Amygdala (tissue), 56 donors: Measurements from ENCODE around the gene CAMK2N1.
"Not testable (repeated sequence)": the region's sequence is repeated elsewhere in the genome, so short reads cannot be mapped to it uniquely, and the experiment has no call there.

Experiments used
- DNase-seq, 56 donors: peaks; one replicate each; lab custom pipeline; 2025; lab: John Stamatoyannopoulos, UW

CAMK2N1 gene

DNA sequence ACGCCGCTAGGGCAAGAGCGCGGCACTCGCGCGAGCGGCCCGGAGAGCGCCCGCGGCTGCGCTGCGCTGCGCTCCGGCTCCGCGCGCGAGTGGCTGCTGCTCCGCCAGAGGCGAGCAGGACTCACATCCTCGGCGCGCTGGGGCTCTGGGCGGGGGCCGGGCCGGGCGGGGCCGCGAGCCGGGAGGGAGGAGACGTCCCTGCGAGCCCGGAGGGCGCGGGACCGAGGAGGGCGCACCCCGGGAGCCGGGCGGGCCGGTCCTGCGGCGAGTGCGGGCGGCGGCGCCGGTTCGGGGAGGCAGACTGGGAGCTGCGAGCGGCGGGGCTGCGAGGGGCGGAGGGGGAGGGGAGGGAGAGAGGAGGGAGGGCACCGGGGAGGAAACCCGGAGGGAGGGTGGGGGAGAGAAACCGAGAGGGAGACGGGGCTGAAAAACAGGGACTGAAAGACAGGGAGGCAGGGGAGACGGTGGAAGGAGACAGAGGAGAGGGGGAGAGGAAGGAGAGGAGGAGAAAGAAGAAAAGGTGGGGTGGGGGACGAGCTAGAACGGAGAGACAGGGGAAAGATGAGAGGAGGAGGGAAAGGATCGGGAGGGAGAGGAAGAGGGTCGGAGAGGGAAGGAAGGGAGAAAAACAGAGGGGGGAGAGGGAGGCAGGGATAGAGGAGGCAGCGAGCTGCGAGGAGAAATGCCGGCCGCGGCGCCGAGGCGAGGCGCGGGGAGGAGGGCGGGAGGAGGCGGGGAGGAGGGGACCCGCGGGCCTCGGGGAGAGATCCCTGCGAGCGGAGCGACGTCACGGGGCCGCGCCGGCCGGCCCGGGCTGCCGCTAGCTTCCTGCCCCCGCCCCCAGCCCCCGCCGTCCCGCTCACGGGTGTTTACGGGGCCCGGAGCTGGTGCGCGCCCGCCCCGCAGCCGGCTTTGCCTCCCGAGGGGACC, at the start of gene CAMK2N1:
Gene CAMK2N1 (minus strand): TSS at position 684 of the 930 bp plus-strand sequence. CDS start 831 bp downstream, outside the sequence.
- DNase-seq: peak in 53 of 56 donors; percentile 30 to 88 (median 77)

DNA sequence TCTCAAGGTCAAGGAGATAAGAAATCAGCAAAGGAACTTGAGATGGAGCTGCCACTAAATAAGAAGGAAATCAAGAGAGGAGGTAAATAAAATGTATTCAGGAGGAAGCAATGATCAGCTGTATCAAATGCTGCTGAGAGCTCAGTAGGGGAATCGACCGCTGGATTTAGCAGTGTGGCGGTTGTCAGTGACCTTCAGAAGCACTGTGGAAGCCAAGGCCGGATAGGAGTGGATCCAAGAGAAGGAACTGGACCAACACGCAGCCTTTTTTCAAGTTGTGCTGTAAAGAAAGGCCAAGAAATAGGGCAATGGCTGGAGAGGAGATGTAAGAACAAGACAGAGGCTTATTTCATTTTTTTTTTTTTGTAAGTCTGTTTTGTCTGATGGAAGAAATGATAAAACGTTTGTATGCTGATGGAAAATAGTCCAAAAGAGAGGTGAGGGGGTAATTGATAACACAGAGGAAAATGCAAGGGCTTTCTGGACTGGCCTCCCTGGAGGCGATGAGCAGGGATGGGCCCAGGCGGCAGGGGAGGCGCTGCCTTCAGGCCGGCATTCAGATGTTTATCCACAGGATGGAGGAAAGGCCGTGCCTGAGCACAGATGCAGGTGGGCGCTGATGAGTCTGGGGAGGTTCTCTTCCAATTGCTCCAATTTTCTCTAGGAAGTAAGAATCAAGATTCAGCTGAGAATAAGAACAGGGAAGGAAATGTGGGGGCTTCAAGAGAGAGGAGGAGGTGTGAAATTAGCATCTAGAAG, 48.8 kb upstream of the CAMK2N1 start:
- DNase-seq: peak in 7 of 56 donors; percentile 4 to 55 (median 16)

DNA sequence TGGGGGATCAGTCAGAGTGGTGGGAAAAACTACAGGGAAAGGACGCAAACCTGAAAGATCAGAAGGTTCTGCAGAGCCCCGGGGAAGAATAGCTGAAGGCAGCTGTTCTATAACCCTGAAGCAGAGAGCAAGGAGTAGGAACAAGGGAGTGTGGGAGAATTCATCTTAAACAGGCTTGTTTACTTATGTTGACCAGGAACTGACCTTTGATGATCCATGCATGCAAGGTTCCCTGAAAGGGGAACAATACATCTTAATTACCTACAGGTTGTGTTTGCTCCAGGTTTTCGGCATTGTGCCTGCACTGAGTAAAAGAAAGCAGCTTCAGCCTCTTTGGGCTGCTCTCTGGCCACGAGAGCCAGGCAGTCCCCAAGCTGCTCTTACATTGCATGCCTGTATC, 47.6 kb upstream of the CAMK2N1 start:
- no peak for DNase-seq

DNA sequence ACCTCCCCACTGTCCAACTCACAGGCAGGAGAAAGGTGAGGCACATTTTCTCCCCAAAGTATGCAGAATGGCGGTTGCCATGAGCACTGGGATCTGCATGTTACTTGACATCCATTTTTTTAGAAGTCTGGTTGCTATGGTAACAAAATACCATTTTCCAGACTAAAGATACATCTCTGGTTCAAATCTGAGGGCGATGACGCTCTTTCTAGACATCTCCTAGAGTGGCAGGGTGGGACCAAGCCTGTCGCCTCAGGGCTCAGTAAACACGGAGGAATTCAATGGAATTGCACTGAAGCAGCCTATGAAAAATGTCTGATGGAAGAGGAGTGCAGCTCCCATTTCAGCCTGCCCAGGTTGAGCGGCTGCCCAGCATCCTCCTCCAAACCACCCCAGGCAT, 44.9 kb upstream of the CAMK2N1 start:
- DNase-seq: no peak

DNA sequence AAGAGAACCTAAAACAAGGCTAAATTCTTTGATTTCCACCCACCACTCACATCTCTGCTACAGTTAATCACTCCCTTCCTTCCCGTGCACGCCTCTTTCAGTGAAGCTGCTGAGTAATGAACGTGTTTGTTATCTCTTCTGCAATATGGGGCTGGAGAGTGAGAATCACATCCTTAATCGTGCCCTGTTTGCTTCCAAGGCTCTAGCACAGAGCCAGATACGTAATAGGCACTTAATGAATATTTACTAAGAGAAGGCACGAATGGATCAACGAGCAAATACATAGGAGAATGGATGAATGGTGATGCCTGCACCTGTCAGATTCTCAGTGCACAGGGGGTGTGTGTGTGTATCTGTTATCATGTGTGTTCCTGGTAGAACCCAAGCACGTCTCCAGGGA, 44.3 kb upstream of the CAMK2N1 start:
- peak in 2 of 56 donors; percentile 6 to 10 for DNase-seq

DNA sequence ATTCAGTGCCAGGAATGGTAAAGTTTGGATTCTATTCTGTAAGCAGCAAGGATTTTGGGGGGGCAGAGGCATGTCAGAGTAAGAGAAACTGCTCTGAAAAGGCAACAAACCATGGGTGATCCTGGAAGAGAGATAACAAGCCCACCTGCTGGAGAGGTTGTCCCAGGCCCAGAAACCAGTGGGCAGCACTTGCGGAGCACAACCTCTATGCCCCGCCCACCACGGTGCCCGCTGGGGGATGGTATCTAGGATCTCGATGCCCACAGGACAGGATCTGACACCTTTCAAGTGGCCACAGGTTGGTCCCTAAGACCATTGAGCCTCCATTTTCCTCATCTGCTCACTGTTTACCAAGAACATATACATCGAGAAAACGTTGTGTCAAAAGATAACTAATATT, 42.2 kb upstream of the CAMK2N1 start:
- no peak for DNase-seq

DNA sequence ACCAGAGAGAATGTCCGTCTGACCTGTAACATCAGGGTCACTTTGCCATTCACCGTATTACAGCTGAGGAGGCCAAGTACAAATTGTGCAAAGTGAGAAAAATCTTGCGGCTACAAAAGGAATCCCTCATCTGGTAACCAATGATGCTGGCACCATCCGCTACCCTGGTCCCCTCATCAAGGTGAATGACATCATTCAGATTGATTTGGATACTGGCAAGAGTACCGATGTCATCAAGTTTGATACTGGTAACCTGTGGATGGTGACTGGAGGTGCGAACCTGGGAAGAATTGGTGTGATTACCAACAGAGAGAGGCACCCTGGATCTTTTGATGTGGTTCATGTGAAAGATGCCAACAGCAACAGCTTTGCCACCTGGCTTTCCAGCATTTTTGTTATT, 40.3 kb upstream of the CAMK2N1 start:
- DNase-seq: no peak

DNA sequence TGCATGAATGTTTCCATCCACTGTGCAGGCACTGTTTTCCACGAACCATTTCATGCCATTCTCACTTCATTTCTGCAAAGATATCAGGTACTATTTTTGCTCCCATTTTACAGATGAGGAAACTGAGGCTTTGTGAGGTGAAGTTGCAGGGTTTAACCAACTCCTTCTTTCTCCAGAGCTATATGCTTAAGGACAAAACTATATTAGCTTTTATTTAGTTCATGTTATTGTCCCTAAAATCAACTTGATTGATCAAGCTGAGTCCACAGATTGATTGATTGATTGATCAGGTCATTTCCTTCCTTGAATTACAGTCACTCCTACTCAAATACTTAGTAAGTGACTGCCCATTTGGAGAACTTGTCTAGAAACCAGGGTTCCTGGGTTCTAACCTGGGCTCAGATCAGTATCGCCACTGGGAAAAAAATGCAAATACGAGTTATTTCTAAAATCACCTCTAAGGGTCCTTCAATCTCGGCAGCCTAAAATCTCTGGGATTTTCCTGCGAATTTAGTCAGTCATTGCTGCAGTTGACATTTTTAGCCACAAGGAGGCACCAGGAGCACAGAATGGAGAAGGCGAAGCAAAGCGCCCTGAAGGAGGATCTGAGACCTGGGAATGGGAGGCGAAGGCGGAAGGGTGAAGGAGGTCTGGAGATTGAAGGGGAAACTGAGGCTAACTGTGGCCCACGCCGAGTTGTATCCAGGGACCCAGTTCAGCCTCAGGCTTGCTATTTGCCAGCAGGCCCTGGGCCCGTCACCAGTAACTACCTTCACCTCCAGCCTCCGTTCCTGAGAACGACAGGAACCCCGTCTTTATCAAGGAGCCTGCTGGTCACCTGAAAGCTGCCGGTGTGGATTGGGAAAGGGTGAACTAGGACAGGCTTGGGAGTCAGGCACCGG, 36.2 kb upstream of the CAMK2N1 start:
- peak in 48 of 56 donors; percentile 6 to 85 (median 35) for DNase-seq

DNA sequence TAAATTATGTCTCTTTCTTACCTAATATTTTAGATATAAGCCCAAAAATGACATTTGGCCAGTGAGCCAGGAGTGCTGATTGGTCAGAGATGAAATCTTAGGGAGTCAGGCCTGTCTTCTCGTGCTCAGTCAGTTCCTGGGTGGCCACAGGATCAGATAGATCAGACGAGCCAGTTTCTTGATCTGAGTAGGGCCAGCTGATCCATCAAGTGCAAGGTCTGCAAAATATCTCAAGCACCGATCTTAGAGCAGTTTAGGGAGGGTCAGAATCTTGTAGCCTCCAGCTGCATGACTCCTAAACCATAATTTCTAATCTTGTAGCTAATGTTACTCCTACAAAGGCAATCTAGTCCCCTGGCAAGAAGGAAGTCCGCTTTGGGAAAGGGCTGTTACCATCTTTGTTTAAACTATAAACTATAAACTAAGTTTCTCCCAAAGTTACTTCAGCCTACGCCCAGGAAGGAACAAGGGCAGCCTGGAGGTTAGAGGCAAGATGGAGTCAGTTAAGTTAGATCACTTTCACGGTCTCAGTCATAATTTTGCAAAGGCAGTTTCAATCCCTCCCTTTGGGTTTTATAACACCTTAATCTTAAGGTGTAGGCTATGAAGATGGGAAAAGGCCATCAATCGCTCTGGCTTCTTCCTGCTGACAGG, 33.7 kb upstream of the CAMK2N1 start:
- DNase-seq: not testable (repeated sequence)

DNA sequence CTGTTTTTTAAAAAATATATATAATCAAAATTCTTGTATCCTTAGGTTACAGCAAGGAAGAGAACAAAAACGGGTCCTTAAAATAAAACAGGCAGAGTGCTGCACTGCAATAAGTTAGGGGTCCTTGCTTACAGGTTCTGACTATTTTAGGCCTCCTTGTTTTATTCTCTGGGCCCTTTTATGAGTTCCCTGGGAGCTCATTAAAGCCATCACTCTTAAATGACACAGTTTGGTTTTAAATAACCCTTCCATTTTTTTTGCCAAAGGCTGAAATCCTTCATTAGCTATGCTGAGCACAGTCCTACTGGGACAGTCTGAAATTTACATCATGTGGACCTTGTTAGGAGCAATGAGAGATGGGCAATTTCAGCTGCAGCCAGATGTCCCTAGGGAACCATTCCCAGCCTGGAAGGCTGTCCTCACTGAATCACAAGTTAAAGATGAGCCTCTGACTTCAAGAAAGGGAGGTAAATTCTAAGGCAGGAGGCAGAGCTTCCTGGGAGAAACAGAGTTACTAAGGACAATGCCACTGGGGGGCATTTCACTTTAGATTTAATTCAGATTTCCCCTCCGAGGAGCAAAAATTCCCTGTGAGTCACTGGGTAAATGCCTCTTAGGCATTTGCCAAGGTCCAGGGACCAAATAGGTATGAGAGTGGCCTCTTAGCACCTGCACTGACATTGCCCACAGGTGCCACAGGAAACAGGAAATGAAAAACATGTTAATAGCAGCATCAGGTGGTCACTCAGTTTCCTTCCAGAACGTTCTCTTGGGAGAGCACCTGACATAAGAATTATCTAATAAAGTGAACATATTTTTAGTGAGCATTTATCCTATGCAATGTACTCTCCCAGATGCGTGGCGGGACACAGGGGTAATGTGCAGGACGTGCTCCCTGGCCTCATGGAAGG, 25.8 kb upstream of the CAMK2N1 start:
- DNase-seq: no peak

DNA sequence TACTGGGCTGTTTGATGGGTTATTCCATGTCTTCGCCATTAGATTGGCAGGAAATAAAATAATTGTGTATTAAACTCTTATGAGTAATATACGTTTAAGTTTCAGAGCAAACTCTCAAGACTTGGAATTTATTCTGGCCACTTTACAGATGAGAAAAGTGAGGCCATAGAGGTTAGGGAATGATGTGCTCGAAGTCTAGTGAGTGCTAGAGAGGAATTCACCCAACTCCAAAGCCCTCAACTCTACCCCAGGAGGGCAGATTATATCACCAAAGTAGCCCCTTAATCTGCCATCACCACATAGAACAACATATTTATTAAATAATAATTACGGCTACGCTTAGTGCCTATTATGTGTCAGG, 22.4 kb upstream of the CAMK2N1 start:
- no peak for DNase-seq

DNA sequence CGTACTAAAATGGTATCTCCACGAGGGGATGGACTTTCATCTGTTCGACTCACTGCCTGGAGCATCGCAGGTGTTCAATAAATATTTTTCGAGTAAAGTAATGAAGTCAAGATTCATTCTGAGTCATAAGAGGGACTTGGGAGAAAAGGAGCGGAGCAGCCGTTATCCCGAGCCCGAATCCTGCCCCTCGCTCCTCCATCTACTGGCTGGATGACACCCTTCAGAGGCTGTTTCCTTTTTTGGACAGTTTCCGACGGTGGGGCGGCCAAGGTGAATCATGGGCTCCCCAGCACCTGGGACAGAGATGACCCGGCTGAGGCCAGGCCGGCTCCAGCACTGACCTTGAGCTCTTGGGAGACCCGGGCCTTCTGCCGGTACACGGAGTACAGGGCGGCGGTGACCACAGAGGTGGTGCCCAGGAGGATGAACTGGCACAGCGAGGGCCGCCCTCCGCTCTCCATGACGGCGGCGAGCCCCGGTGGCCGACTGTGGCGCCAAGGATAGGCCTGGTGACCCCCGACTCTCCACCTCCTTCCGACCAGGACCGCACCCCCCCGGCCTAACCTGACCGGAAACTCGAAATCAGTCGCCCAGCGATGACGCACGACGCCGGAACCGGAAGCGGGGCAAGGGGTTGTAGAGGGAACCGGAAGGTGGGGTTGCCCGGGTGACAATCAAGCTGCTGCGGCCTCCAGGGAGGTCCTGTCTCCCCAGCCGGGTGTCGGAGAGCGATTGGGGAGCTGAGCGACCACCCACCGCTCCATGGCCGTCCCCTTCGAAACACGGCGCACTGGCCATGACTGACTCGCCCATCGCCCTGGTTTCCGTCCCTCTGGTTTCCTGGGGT, 21.8 kb upstream of the CAMK2N1 start, which contains the start of gene MUL1:
Gene MUL1 (minus strand): TSS at position 588 of the 847 bp plus-strand sequence. CDS start 127 bp downstream, at position 461.
- DNase-seq: peak; percentile 60 to 98 (median 91)

DNA sequence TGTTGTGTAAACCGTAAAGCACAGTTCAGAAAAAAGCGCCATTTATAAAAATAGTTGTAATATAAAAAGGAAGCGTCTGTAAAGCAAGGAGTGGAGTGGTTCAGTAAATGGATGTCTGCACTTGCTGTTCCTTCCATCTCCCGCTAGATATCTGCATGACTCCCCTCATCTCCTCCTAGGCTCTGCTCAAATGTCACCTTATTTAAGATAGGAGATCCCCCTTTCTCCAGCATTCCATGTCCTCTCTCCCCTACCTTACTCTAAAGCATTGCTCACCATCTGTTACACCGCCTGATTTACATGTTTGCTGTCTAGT, 21.2 kb upstream of the CAMK2N1 start:
- no peak for DNase-seq

DNA sequence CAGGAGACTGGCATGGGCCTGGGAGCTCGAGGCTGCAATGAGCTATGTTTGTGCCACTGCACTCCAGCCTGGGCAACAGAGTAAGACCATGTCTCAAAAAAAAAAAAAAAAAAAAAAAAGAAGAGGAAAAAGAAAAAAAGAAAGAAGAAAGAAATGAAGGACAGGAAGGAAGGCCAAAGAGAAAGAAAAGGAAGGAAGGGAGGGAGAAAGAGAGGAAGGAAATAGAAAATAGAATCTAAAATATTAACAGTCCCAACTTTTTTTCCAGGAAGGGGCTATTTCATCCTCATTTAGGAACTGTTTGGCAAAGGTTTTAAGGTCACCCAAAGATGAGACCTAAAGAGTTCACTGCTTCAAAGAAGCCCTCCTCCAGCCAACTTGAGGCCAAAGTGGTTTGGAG, 19.5 kb upstream of the CAMK2N1 start:
- no peak for DNase-seq

DNA sequence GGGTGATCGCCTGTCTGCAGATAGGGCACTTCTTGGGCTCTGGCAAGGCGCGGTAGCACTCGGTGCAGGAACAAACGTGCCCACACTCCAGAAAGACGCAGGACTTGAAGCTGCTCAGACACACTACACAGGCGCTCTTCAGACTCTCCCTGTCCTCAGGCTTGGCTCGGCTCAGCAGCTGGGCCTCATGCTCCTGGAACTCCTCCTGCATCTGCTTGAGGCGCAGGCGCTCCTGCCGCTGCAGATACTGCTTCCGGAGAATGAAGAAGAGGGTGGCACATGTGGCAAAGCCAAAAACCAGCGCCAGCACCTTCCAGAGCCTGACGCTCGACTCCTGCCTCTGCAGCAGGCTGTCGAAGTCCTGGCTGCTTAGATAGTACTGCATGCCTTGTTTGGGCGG, 14.7 kb upstream of the CAMK2N1 start:
- no peak for DNase-seq

DNA sequence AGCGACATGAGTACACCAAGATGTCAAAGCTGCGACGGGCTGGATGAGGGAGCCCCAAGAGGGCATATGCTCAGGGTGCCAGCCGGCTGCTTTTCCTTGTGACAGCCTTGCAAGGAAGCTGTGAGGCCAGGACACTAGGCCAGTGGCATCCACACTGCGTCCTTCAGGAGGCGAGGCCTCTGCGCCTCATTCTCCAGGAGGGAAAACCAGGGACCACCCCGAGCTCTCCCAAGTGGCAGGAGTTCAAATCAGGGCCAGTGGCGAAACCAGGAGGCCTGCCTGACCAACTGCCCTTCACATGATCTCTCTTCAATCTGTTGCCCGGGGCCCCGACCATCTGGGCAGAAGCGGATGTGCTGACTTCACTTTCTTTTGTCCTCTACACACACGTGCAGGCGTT, 13.7 kb upstream of the CAMK2N1 start:
- DNase-seq: no peak

DNA sequence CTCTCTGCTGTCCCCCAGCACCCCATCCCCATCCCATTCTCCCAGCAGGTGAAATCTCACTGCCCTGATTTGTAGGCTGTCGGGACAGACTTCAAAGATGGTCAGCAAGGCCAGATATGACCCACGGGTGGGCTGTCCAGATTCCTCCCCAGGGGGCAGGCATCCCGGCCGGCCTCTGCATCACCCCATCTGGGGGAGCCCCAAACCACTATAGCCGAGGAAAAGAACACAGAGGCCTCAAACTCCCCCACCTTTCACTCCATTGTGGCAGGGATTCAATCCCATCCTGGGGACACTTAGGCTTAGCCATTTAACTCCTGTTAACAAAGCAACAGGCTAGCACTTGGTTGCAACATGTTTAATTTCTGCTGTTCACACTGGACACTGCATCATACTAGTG, 13.1 kb upstream of the CAMK2N1 start:
- no peak for DNase-seq

DNA sequence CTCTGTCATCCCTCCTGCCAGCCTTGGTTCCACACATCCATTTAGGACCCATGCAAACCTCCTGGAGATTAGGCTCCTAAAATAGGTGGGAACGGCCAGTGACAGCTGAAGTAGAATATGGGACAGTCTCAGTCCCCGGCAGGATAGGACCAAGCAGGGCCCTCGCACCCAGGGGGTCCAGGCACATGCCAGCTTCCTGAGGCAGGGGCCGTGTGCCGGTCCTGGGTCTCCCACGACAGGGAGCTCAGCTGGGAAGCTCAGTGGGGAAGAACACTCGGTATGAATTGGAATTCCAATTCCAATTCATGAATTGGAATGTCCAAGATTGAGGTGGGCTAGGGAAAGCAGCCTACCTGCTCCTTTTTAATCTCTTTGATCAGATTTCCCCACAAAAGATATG, 12.1 kb upstream of the CAMK2N1 start:
- DNase-seq: no peak
